Activated CD4-positive, alpha-beta T cell treated with anti-CD3 and anti-CD28 coated beads for 1 hour (primary cell): ENCODE results near the gene DLEC1.
A peak's percentile ranks its signal among the peaks of the same experiment; 100 is the strongest.
"Not testable (repeated sequence)": the region's sequence is repeated elsewhere in the genome, so short reads cannot be mapped to it uniquely, and the experiment has no call there.

Experiments
- DNase-seq: peaks from one replicate; pipeline ENCODE4 v3.0.0-alpha.2; 2020

DLEC1 gene

GRCh38 chr3:38142959-38143358 is 104.0 kb downstream of the DLEC1 start:
- DNase-seq = no peak

- DNase-seq = no peak
Observed at GRCh38 chr3:38143511-38143910, 104.5 kb downstream of the DLEC1 start.

GRCh38 chr3:38146504-38146903 is 107.5 kb downstream of the DLEC1 start:
- DNase-seq = no peak

DNA sequence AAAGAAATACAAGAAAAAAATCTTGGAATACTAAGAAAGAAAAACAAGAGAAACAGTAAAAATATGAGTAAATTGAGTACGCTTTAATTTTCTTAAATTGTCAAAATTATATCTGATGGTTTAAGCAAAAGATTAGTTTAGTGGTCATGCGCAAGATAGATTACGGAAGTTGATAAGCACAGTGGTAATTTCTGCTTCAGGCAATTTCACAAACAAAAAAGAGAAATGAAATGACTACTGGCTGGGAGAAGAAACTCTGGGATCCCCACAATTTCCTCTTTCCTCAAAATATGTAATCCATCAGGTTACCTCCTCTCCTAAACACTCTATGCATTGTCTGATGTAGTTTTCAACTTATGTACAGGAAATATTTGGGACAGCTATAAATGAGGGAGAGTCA is 108.4 kb downstream of the DLEC1 start:
- no peak for DNase-seq

- no peak for DNase-seq
Observed at GRCh38 chr3:38148311-38148882, 109.4 kb downstream of the DLEC1 start.

- DNase-seq = no peak
Observed at GRCh38 chr3:38149708-38150107, 110.7 kb downstream of the DLEC1 start.

- DNase-seq = no peak
Observed at GRCh38 chr3:38150780-38151528, 111.9 kb downstream of the DLEC1 start.

DNA sequence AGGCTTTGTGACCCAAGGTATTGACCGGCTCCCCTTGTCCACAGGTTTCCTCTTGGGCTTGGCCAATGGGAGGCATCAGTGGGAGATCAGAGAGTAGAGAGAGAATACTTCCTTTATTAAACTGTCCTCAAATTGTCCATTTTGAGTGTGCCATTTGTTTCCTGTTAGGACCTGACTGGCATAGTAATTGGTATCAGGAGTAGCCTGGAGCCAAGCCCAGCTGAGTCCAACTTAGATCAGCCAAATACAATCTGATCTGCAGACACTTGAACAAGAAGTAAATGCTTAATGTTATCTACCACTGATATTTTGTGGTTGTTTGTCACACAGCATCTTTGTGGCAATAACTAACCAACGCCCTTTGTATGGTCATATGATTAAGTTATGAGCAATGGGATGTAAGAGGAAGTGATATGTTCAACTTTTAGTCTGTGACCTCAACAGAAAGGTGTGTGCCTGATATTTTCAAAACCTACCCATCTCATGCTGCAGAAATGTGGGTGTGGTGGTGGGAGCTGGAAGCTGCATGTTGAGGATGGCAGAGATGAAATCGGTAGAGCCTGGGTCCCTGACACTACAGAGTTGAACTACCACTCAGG is 112.8 kb downstream of the DLEC1 start:
- DNase-seq = no peak

- no peak for DNase-seq
Observed at GRCh38 chr3:38152609-38153008, 113.6 kb downstream of the DLEC1 start.

- no peak for DNase-seq
Observed at GRCh38 chr3:38153221-38153620, 114.2 kb downstream of the DLEC1 start.

DNA sequence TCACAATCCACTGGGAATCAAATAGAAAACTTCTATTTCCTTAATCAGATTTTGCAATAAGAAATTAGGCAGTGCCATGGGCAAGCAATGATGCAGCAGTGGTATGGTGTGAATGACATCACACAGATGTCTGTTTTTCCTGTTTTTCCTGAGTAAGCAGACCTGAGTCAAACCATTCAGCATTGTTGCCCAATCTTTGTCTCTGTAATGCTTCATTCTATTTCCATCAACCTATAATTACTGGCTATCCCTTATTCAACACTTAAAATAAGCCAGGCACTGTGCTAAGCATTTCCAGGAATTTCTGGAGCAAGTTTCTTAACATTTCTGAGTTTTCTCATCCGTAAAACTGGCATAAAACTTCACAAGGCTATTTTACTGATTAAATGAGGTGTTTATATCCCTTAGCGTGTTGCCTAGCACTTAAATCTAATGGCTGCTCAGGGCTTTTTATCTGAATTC is 115.1 kb downstream of the DLEC1 start:
- DNase-seq = no peak

DNA sequence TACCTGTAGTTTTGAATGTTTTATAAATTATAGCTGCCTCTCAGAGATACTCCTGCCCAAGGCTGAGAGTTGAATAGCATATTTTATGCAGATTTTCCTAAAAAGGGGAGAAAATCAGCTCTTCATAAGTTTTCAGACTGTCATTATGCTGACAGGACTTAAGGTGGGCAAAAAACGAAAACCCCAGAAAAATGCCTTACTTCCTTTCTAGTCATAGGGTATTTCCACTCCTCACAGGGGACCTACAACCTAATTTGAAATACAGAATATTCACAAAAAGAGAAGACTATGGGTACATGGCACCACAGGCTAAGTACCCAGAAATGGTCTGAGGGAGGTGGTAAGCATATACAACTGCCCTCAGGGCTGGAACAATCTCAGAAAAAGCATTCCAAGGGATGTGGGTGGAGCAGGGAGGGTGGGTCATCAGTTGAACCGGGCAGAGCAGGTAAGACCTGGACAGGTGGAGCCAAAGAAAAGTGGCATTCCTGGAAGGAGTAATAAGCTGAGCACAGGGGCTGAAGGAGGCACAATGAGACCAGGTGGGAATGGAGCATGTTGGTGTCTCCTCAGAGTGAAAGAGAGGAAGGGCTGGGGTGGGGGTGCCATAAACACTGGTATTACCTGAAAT is 115.7 kb downstream of the DLEC1 start:
- DNase-seq = no peak

DNA sequence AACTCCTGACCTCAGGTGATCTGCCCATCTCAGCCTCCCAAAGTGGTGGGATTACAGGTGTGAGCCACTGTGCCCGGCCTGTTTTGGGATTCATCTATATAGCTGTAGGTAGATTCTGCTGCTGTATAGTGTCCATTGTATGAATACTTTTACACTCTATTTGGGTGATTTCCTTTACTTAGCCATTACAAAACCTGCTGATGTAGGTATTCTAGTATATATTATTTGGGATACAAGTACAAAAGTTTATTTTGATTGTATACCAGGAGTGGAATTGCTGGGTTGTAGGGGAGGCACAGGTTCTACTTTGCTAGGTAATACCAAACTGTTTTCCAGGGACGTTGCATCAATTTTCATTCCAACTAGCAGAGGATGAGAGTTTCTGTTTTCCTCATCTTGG is 116.8 kb downstream of the DLEC1 start:
- DNase-seq = no peak

DNA sequence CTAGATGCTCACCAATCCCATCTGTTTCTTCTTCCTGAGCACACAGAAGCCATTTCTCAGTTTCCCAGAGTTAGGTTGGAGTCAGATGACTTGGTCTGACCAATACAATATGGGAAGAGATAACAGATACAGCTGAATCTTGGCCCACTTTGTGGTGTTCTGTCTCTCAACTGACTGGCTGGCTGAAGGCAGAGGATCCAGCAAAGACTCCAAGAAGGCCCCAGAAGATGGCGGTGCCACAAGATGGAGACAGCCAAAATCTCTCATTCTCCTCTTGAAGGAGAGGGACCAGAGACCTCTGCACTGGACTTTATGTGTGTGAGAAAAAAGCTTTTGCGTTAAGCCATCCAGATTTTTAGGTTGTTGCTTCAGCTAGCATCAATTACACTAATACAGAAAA is 118.1 kb downstream of the DLEC1 start:
- no peak for DNase-seq

- DNase-seq = no peak
Observed at GRCh38 chr3:38157595-38157994, 118.6 kb downstream of the DLEC1 start.

DNA sequence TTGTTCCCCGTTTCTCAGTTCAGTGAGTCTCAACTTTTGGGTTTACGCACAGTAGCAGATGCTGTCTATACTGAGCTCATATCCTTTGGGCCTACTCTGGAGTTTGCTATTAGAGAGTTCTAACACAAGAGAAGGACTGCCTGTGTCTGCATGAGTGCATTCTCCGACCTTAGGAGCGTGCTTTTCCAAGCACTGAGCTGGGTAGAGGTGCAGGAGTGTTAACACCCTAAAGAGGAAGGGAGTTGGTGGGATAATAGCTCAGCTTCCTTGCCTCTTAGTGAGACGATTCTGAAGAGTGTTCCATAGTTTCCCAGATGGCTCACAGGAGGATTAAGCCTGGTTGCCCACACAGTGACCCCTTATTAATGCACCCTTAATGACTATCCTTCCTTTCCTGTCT is 119.5 kb downstream of the DLEC1 start:
- no peak for DNase-seq

- not testable (repeated sequence) for DNase-seq
Observed at GRCh38 chr3:38160704-38161103, 121.7 kb downstream of the DLEC1 start.

DNA sequence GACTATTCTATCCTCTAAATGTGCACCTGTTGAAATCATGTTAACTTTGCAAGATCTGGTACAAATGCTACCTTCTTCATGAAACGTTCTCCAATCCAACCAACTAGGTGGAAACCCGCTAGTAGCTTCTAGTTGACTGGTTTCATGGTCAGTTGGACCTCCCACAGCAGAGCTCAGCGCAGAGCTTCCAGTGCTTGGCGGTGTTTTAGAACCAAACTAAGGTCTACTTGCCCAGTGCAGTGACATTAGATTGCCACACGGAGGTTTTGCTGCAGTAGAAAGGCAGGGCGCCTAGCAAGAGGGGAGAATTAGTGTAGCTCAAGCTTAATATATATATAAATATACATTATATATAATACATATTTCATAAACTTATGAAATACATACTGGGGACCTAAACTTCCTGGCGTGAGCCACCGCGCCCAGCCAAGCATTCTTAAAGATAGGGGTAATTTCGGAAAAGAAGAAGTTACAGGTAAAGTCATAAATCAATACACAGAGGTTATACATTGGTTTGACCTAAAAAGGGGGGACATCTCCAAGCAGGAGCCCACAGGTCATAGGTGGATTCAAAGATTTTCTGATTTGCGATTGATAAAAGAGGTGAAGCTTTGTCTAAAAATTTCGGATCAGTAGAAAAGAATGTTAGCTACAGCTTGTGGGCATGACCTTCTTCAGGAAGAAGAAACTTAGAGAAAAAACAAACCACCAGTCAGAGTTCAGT is 124.3 kb downstream of the DLEC1 start:
- DNase-seq = no peak

- no peak for DNase-seq
Observed at GRCh38 chr3:38163841-38164642, 125.0 kb downstream of the DLEC1 start.

- no peak for DNase-seq
Observed at GRCh38 chr3:38164643-38164951, 125.6 kb downstream of the DLEC1 start.

- DNase-seq = peak; percentile 95
Observed at GRCh38 chr3:38164952-38165721, 126.1 kb downstream of the DLEC1 start, which contains the start of gene OXSR1. Gene OXSR1 (plus strand): TSS chr3:38165537. CDS start chr3:38165877, 340 bp downstream.
